A549 (cell line): ENCODE measurements around the gene PRMT7. TPM values are rescaled to one million over a fixed set of nuclear protein-coding genes. Genes with fewer than 3 reads are reported as not detected.
A peak's percentile ranks its signal among the peaks of the same experiment; 100 is the strongest.

Experiments
- ATAC-seq, 2 experiments: fragments of 200-7000 bp in 1 of 2; fragments of >200 bp in 1 of 2; cut with Nextera tagmentation in 1 of 2; cut with Tn5 transposase in 1 of 2; 3 replicates each; pipeline versions ENCODE4 v1.8.0 to v1.9.1; 2018 to 2020; ENCODE audit warnings: mild to moderate bottlenecking in 1 of 2, moderate library complexity in 1 of 2
- CTCF ChIA-PET: fragments of 300-600 bp; sonication (Branson Sonifier 250); formaldehyde crosslinking; extraction: SDS; loops from one replicate; lab custom pipeline; 2021; ENCODE audit warnings: antibody characterized with exemption, inconsistent platforms; lab: Yijun Ruan, JAX
- POLR2A ChIA-PET: fragments of 350-600 bp; formaldehyde crosslinking; extraction: SDS; loops from one replicate; lab custom pipeline; 2021; ENCODE audit warnings: antibody characterized with exemption, inconsistent platforms; lab: Yijun Ruan, JAX
- DNase-seq, 2 experiments: peaks; one replicate each; pipeline versions ENCODE4 v3.0.0 to v3.0.0-alpha.2; 2011 to 2016; ENCODE audit warnings: low read depth in 1 of 2, low spot score in 1 of 2
- FAIRE-seq: peaks from 2 replicates; lab custom pipeline; 2011; peaks lifted over from hg19 to GRCh38; lab: Jason Lieb, UNC
- H3K27ac ChIP-seq, 2 experiments: fragments of >200 bp; sonication (Bioruptor Twin); formaldehyde crosslinking; 3 replicates each; pipeline ENCODE4 v1.5.1; 2016 to 2017
- H3K4me1 ChIP-seq: fragments of >200 bp; sonication (Bioruptor Twin); formaldehyde crosslinking; 3 replicates; pipeline ENCODE4 v1.6.1; 2016
- H3K4me2 ChIP-seq: fragments of >200 bp; sonication (Bioruptor Twin); formaldehyde crosslinking; 3 replicates; pipeline ENCODE4 v1.6.1; 2016
- H3K4me3 ChIP-seq: fragments of >200 bp; sonication (Bioruptor Twin); formaldehyde crosslinking; 3 replicates; pipeline ENCODE4 v1.5.1; 2016
- H3K9me3 ChIP-seq: fragments of >200 bp; sonication (Bioruptor Twin); formaldehyde crosslinking; 3 replicates; pipeline ENCODE4 v1.6.1; 2016
- BCL3 ChIP-seq: fragments of >200 bp; sonication (Bioruptor Twin); formaldehyde crosslinking; IDR thresholded peaks from 3 replicates; pipeline ENCODE4 v1.6.1; 2016
- BHLHE40 ChIP-seq: IDR thresholded peaks from 2 replicates; pipeline ENCODE4 v1.6.1; 2012; ENCODE audit warnings: low read depth, low read length, inconsistent platforms
- CHD4 ChIP-seq: fragments of 200-600 bp; sonication (generic); IDR thresholded peaks from 2 replicates; pipeline ENCODE4 v1.6.1; 2016; ENCODE audit warnings: antibody characterized with exemption, mild to moderate bottlenecking, borderline replicate concordance
- CTCF ChIP-seq: fragments of >200 bp; sonication (Bioruptor Twin); formaldehyde crosslinking; IDR thresholded peaks from 3 replicates; pipeline ENCODE4 v1.5.1; 2016
- EHF ChIP-seq: fragments of 250-450 bp; sonication (Bioruptor Pico); IDR thresholded peaks from 2 replicates; pipeline ENCODE4 v1.5.0; 2020; ENCODE audit warnings: mild to moderate bottlenecking
- EHMT2 ChIP-seq: fragments of 200-600 bp; sonication (generic); IDR thresholded peaks from 2 replicates; pipeline ENCODE4 v1.6.1; 2016; ENCODE audit warnings: antibody characterized with exemption, low read depth, mild to moderate bottlenecking, moderate library complexity
- EP300 ChIP-seq, 2 experiments: fragments of >200 bp; sonication (Bioruptor Twin); formaldehyde crosslinking; IDR thresholded peaks; 2 replicates in 1 of 2; 3 replicates in 1 of 2; pipeline ENCODE4 v1.6.1; 2016 to 2017
- GATA3 ChIP-seq: IDR thresholded peaks from 2 replicates; pipeline ENCODE4 v1.6.1; 2012; ENCODE audit warnings: borderline replicate concordance
- HMGXB4 ChIP-seq: fragments of 250-450 bp; sonication (Bioruptor Pico); IDR thresholded peaks from 2 replicates; pipeline ENCODE4 v1.5.0; 2021; ENCODE audit warnings: mild to moderate bottlenecking, moderate library complexity, borderline replicate concordance
- HOXA7 ChIP-seq: fragments of 250-450 bp; sonication (Bioruptor Pico); IDR thresholded peaks from 2 replicates; pipeline ENCODE4 v1.5.0; 2020; ENCODE audit warnings: mild to moderate bottlenecking, moderate library complexity
- KDM5A ChIP-seq: fragments of 200-600 bp; sonication (generic); IDR thresholded peaks from 2 replicates; pipeline ENCODE4 v1.6.1; 2016; ENCODE audit warnings: antibody characterized with exemption, mild to moderate bottlenecking
- NFE2L2 ChIP-seq: fragments of 150-350 bp; conservative IDR thresholded peaks from 2 replicates; pipeline ENCODE4 v1.6.1; 2014; ENCODE audit warnings: low read length
- PBX3 ChIP-seq: IDR thresholded peaks from 2 replicates; pipeline ENCODE4 v1.6.1; 2012
- POLR2AphosphoS2 ChIP-seq: conservative IDR thresholded peaks from 2 replicates; pipeline ENCODE4 v1.6.1; 2012; ENCODE audit warnings: low read length, improper control_type of control experiment, inconsistent platforms
- RCOR1 ChIP-seq: fragments of 150-350 bp; IDR thresholded peaks from 2 replicates; pipeline ENCODE4 v1.6.1; 2014; ENCODE audit warnings: antibody characterized with exemption, low read length, low read depth
- REST ChIP-seq: fragments of 200-600 bp; sonication (generic); IDR thresholded peaks from 2 replicates; pipeline ENCODE4 v1.6.1; 2016; ENCODE audit warnings: antibody characterized with exemption, mild to moderate bottlenecking, moderate library complexity
- TFCP2L1 ChIP-seq: fragments of 250-450 bp; sonication (Bioruptor Pico); IDR thresholded peaks from 2 replicates; pipeline ENCODE4 v1.5.0; 2021; ENCODE audit warnings: mild to moderate bottlenecking
- ZC3H11A ChIP-seq: fragments of 450-650 bp; IDR thresholded peaks from 2 replicates; pipeline ENCODE4 v1.6.1; 2014; ENCODE audit warnings: antibody characterized with exemption, mild to moderate bottlenecking
- ZFP36 ChIP-seq: fragments of 450-650 bp; IDR thresholded peaks from 2 replicates; pipeline ENCODE4 v1.6.1; 2014; ENCODE audit warnings: borderline replicate concordance; ENCODE audit not compliant: partially characterized antibody
- ZNF302 ChIP-seq: fragments of 250-450 bp; sonication (Bioruptor Pico); IDR thresholded peaks from 2 replicates; pipeline ENCODE4 v1.9.0; 2021; ENCODE audit warnings: inconsistent platforms, mild to moderate bottlenecking, moderate library complexity
- WGBS: methylation state at CpG from one replicate; pipeline ENCODE4 v1.1.6; 2017; ENCODE audit errors: missing lambda C conversion rate; 5-methylcytosine and 5-hydroxymethylcytosine counted together
- polyA plus RNA-seq, 4 experiments: library from polyadenylated mRNA; depleted of rRNA in 3 of 4; stranded (reverse); fragments of >200 nt; fragmentation: RNase III in 1 of 4; extraction: RNeasy Plus Mini Kit Qiagen cat#74134 plus additional on column Dnase treatment in 1 of 4; gene quantifications; 2 replicates in 3 of 4; 3 replicates in 1 of 4; pipeline ENCODE4 v1.2.3, GENCODE V29; 2011 to 2017

The PRMT7 gene
- polyA plus RNA-seq, 2 of the 4 experiments (the other 2 are of a cell fraction): 37.1 to 44.7 TPM

- no peak overlapping the region for H3K4me3 ChIP-seq
- peaks cover 14% of the 10 kb centered on the region; the same call in 2 of the 3 replicates for H3K4me1 ChIP-seq
- no peak overlapping the region for H3K4me2 ChIP-seq
- no peaks in the 10 kb centered on the region for H3K9me3 ChIP-seq
- ATAC-seq (no peak), DNase-seq (no peak)
- ChIA-PET POLR2A (interaction anchor here (1.3 kb wide), 1 partner anchor 10 kb away, joined by 4 read pairs; no protein-coding TSS in a partner anchor), CTCF (interaction anchor here (0.8 to 6.9 kb wide), 4 partner anchors 10 to 55 kb away, joined by 3 to 89 read pairs (median 6); partner anchors contain the start of gene SLC7A6)
- no peak overlapping the region for H3K27ac ChIP-seq
- 92% methylated on average over 8 of the region's 8 CpGs for WGBS
- TF ChIP-seq NFE2L2 (no peak), GATA3 (no peak), PBX3 (no peak), ZFP36 (no peak), KDM5A (no peak), EP300 (IDR thresholded peaks at IDR 0.05) (no peak), EHF (CRISPR knock-in tag) (no peak), HMGXB4 (no peak), BCL3 (no peak), TFCP2L1 (CRISPR knock-in tag) (no peak), HOXA7 (no peak), ZNF302 (CRISPR knock-in tag) (no peak)
- TF ChIP-seq, all 56 proteins: peak for 0
- FAIRE-seq: no peak
Measured at GRCh38 chr16:68273896-68274295, 36.9 kb upstream of the PRMT7 start.

- H3K4me3 ChIP-seq: no peak overlapping the region
- TF ChIP-seq ZC3H11A (no peak), CTCF (no peak), TFCP2L1 (CRISPR knock-in tag) (no peak), POLR2AphosphoS2 (0 out of 2 replicates have a peak, but pooled peaks have one; percentile 37), RCOR1 (no peak)
- ChIA-PET POLR2A (interaction anchor here (1.3 kb wide), 1 partner anchor 11 kb away, joined by 4 read pairs; no protein-coding TSS in a partner anchor), CTCF (interaction anchor here (0.8 to 6.9 kb wide), 5 partner anchors 9 to 55 kb away, joined by 3 to 89 read pairs (median 5); partner anchors contain the start of gene SLC7A6)
- no peak overlapping the region for H3K27ac ChIP-seq
- no peaks in the 10 kb centered on the region for H3K9me3 ChIP-seq
- no peak overlapping the region for H3K4me2 ChIP-seq
- no peak for ATAC-seq
- no peak for FAIRE-seq
- peaks cover 9% of the 10 kb centered on the region; the same call in 2 of the 3 replicates for H3K4me1 ChIP-seq
- DNase-seq: no peak
- 95% methylated on average over 4 of the region's 4 CpGs for whole genome bisulfite sequencing
Measured at GRCh38 chr16:68274441-68274840, 36.4 kb upstream of the PRMT7 start.

GRCh38 chr16:68275611-68276191 is 35.1 kb upstream of the PRMT7 start:
- Histone ChIP-seq H3K4me1 (peaks cover 7% of the 10 kb centered on the region; the same call in 2 of the 3 replicates), H3K9me3 (no peaks in the 10 kb centered on the region), H3K27ac (0 out of 6 replicates have a peak overlapping the region, but pooled peaks of 1 of the 2 experiments have one; percentile 2), H3K4me2 (no peak overlapping the region)
- FAIRE-seq: no peak
- POLR2A ChIA-PET: interaction anchor here (1.0 kb wide), 1 partner anchor 11 kb away, joined by 3 read pairs; the partner anchor contains the start of gene SLC7A6
- CTCF ChIA-PET: interaction anchor here (1.1 to 6.9 kb wide), 3 partner anchors 13 to 98 kb away, joined by 3 to 89 read pairs (median 8); partner anchors contain the start of gene SLC7A6
- 84% methylated on average over 4 of the region's 4 CpGs for WGBS
- TF ChIP-seq CHD4: no peak
- no peak for TF ChIP-seq EHMT2
- no peak for TF ChIP-seq BHLHE40
- no peak for TF ChIP-seq BCL3
- TF ChIP-seq REST: no peak
- TF ChIP-seq ZFP36: no peak
- TF ChIP-seq, all 56 proteins: peak for 0
- no peak for DNase-seq
- no peak for ATAC-seq
- no peak overlapping the region for H3K4me3 ChIP-seq
